Upper lobe of left lung (tissue), 6 donors: Measurements from ENCODE around the gene MSANTD1. TPM values are rescaled to one million over a fixed set of nuclear protein-coding genes. Genes with fewer than 3 reads are reported as not detected.

Source experiments
- ATAC-seq, 2 donors: fragments of 200-7000 bp; cut with Tn5 transposase; one replicate each; pipeline ENCODE4 v1.9.1; 2022; ENCODE audit warnings: mild to moderate bottlenecking in 2 of 2, moderate library complexity in 2 of 2; ENCODE audit not compliant: low FRiP score in 2 of 2
- DNase-seq, 2 donors: peaks; one replicate each; pipeline ENCODE4 v3.0.0-alpha.2; 2019 to 2020
- H3K27ac ChIP-seq, 4 donors: fragments of 200-600 bp; sonication (generic); one replicate each; pipeline ENCODE4 v1.5.1; 2016 to 2019
- H3K27me3 ChIP-seq, 4 donors: fragments of 200-600 bp; sonication (generic); one replicate each; pipeline ENCODE4 v1.5.1; 2017 to 2019
- H3K36me3 ChIP-seq, 4 donors: fragments of 200-600 bp; sonication (generic); one replicate each; pipeline ENCODE4 v1.5.1; 2016 to 2019
- H3K4me1 ChIP-seq, 4 donors: fragments of 200-600 bp; sonication (generic); one replicate each; pipeline ENCODE4 v1.5.1; 2018 to 2019
- H3K4me3 ChIP-seq, 4 donors: fragments of 200-600 bp; sonication (generic); one replicate each; pipeline ENCODE4 v1.5.1; 2017 to 2019; ENCODE audit warnings: mild to moderate bottlenecking in 2 of 4, moderate library complexity in 1 of 4
- H3K9me3 ChIP-seq, 4 donors: fragments of 200-600 bp; sonication (generic); one replicate each; pipeline ENCODE4 v1.5.1; 2018 to 2019
- CTCF ChIP-seq, 6 experiments: fragments of 450-650 bp in 4 of 6; fragments of 200-600 bp in 2 of 6; sonication (generic) in 2 of 6; IDR thresholded peaks; one replicate each; pipeline ENCODE4 v1.5.1; 2016 to 2019; ENCODE audit warnings: antibody characterized with exemption in 6 of 6
- EP300 ChIP-seq, 4 donors: sonication (generic); formaldehyde crosslinking; IDR thresholded peaks; one replicate each; pipeline ENCODE4 v1.5.1; 2017; ENCODE audit warnings: antibody characterized with exemption in 4 of 4, control low read depth in 2 of 4
- POLR2A ChIP-seq, 4 donors: fragments of 450-650 bp; IDR thresholded peaks; one replicate each; pipeline ENCODE4 v1.5.1; 2016 to 2017; ENCODE audit warnings: antibody characterized with exemption in 4 of 4, mild to moderate bottlenecking in 2 of 4
- POLR2AphosphoS5 ChIP-seq, 2 donors: sonication (generic); formaldehyde crosslinking; IDR thresholded peaks; one replicate each; pipeline ENCODE4 v1.5.1; 2017; ENCODE audit warnings: antibody characterized with exemption in 2 of 2
- WGBS, 2 donors: methylation state at CpG; one replicate each; pipeline ENCODE4 v1.1.5; 2017 to 2018; 5-methylcytosine and 5-hydroxymethylcytosine counted together
- total RNA-seq, 6 donors: library from RNA; depleted of rRNA in 4 of 6; stranded (reverse); fragments of >200 nt in 4 of 6; gene quantifications; one replicate each; pipeline versions ENCODE4 v1.1.0 to v1.2.1, GENCODE V29; 2016 to 2021
- donor health status: DM: no; HTN: no; CAD: no; lungs with moderate emphysema.
- donor health status: DM: no; HTN: yes; CAD: no; lungs with severe emphysema.

MSANTD1 gene
- total RNA-seq, 6 donors from 2014 or later = 1.00 to 7.3 (median 1.8) TPM

GRCh38 chr4:3249711-3250437, 915 bp downstream of the MSANTD1 start:
- no peak for TF ChIP-seq EP300 (IDR thresholded peaks at IDR 0.05)
- no peak for TF ChIP-seq POLR2A (IDR thresholded peaks at IDR 0.05)
- no peak for TF ChIP-seq CTCF (IDR thresholded peaks at IDR 0.05)
- TF ChIP-seq POLR2AphosphoS5 (IDR thresholded peaks at IDR 0.05) = no peak
- peak overlapping the region in 2 of 4 donors; percentile 3 to 77 for H3K27ac ChIP-seq
- WGBS, 2 donors = 83 to 94% methylated on average over 10 to 19 of the region's 20 CpGs

GRCh38 chr4:3250438-3250955, 1.5 kb downstream of the MSANTD1 start:
- Histone ChIP-seq H3K4me3 (peak overlapping the region in 3 of 4 donors; percentile 25 to 44 (median 33)), H3K9me3 (no peaks in the 10 kb centered on the region), H3K4me1 (no peaks in the 10 kb centered on the region), H3K36me3 (peaks cover 0 to under 1% (median 0%) of the 10 kb centered on the region in 4 donors), H3K27ac (peak overlapping the region; percentile 53 to 77 (median 74)), H3K27me3 (no peaks in the 10 kb centered on the region)
- DNase-seq = peak; percentile 83 to 89
- WGBS, 2 donors = 60 to 61% methylated on average over 10 to 13 of the region's 14 CpGs
- peak; percentile 43 to 89 for ATAC-seq
- TF ChIP-seq EP300 (IDR thresholded peaks at IDR 0.05) = no peak
- TF ChIP-seq POLR2A (IDR thresholded peaks at IDR 0.05) = peak in 2 of 4 donors; percentile 10 to 57

More at GRCh38 chr4:3249711-3250437, 915 bp downstream of the MSANTD1 start:
- H3K27me3 ChIP-seq = no peaks in the 10 kb centered on the region
- DNase-seq (peak in 1 of 2 donors; percentile 59), ATAC-seq (no peak)
- no peaks in the 10 kb centered on the region for H3K36me3 ChIP-seq
- H3K9me3 ChIP-seq = no peaks in the 10 kb centered on the region
- H3K4me1 ChIP-seq = no peaks in the 10 kb centered on the region
- no peak overlapping the region for H3K4me3 ChIP-seq

- Histone ChIP-seq H3K27me3 (no peaks in the 10 kb centered on the region), H3K9me3 (no peaks in the 10 kb centered on the region), H3K27ac (peak overlapping the region; percentile 53 to 77 (median 74)), H3K36me3 (peaks cover 0 to 6% (median 3%) of the 10 kb centered on the region in 4 donors), H3K4me1 (no peaks in the 10 kb centered on the region), H3K4me3 (peak overlapping the region in 3 of 4 donors; percentile 25 to 44 (median 33))
- peak; percentile 33 to 79 for ATAC-seq
- WGBS, 2 donors = 77 to 83% methylated on average over 6 to 18 of the region's 19 CpGs
- TF ChIP-seq EP300 (IDR thresholded peaks at IDR 0.05) = no peak
- no peak for TF ChIP-seq CTCF (IDR thresholded peaks at IDR 0.05)
- TF ChIP-seq POLR2AphosphoS5 (IDR thresholded peaks at IDR 0.05) = no peak
- peak in 2 of 4 donors; percentile 4 to 38 for TF ChIP-seq POLR2A (IDR thresholded peaks at IDR 0.05)
- peak; percentile 82 to 85 for DNase-seq
These were observed 2.2 kb downstream of the MSANTD1 start for GRCh38 chr4:3250956-3251690.

GRCh38 chr4:3251691-3252479, 2.9 kb downstream of the MSANTD1 start:
- no peaks in the 10 kb centered on the region for H3K4me1 ChIP-seq
- no peak overlapping the region for H3K27ac ChIP-seq
- TF ChIP-seq CTCF (IDR thresholded peaks at IDR 0.05) = no peak
- TF ChIP-seq POLR2AphosphoS5 (IDR thresholded peaks at IDR 0.05) = no peak
- TF ChIP-seq EP300 (IDR thresholded peaks at IDR 0.05) = no peak
- no peak for TF ChIP-seq POLR2A (IDR thresholded peaks at IDR 0.05)
- 94 to 95% methylated on average over 6 to 10 of the region's 11 CpGs for WGBS, 2 donors
- no peak overlapping the region for H3K4me3 ChIP-seq
- ATAC-seq (no peak), DNase-seq (peak in 1 of 2 donors; percentile 47)
- peaks cover 0 to 9% (median 3%) of the 10 kb centered on the region in 4 donors for H3K36me3 ChIP-seq
- H3K27me3 ChIP-seq = no peaks in the 10 kb centered on the region
- H3K9me3 ChIP-seq = no peaks in the 10 kb centered on the region
